Left colon (tissue), 2 donors: Measurements from ENCODE around the gene FBXW12. TPM values are rescaled to one million over a fixed set of nuclear protein-coding genes. Genes with fewer than 3 reads are reported as not detected.

Experiments
- ATAC-seq: fragments of 200-7000 bp; cut with Tn5 transposase; one replicate; pipeline ENCODE4 v1.9.1; 2020; ENCODE audit warnings: mild to moderate bottlenecking, moderate library complexity
- DNase-seq, 2 donors: peaks; one replicate each; pipeline ENCODE4 v3.0.0-alpha.2; 2020
- intact Hi-C, 2 donors: fragments of 100-400 bp; cut with DNase I in 1 of 2; cut with micrococcal nuclease in 1 of 2; formaldehyde crosslinking; loops; one replicate each; pipeline versions ENCODE4 v1.11.2 to v1.14.0; 2022; cut with DNase I, micrococcal nuclease
- total RNA-seq, 2 donors: library from RNA; stranded (reverse); fragmentation: NEBNext Ultra II Directional; extraction: Animal tissue kit (Norgen Biotek cat#: 25700); gene quantifications; one replicate each; pipeline ENCODE4 v1.2.1, GENCODE V29; 2021
- donor health status: DM: no; HTN: no; CAD: no.
- donor health status: DM: yes; HTN: yes; CAD: no.

FBXW12 gene
- total RNA-seq, 2 donors from 2014 or later, result not detected

- intact Hi-C loops, result no loop called here
- DNase-seq (no peak), ATAC-seq (no peak)
Observed at GRCh38 chr3:48415251-48415953, 43.4 kb downstream of the FBXW12 start.

- no peak for DNase-seq
- intact Hi-C loops, result no loop called here
- no peak for ATAC-seq
Observed at GRCh38 chr3:48416091-48416505, 44.1 kb downstream of the FBXW12 start.

- DNase-seq (no peak), ATAC-seq (no peak)
- intact Hi-C loops, result no loop called here
Observed at GRCh38 chr3:48416546-48416945, 44.5 kb downstream of the FBXW12 start.

DNA sequence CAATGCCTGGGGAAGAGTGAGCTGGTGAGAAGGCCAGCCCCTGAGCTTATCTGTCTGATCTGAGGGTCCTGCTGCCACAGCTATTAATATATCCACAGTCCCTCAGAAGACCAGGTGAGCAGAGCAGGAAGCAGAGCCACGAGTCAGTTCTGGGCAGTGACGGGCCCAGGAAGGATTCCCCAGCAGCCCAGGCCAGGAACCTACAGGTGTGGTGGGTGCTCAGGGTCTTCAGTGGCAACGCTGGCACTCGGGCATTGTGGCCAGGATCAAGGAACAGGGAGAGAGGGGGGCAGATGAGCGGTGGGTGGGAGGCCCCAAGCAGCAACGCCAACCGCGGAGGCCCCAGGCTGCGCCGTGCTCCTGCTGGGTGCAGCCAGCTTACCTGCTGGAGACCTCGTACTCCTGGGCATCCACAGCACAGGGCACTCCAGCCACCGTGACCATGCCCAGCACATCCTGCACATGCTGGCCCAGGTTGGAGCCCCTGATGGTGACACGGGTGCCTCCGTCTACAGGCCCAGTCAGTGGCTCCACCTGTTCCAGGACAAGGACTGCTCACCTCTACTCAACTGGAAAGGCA is 45.6 kb downstream of the FBXW12 start:
- ATAC-seq, result no peak
- intact Hi-C loops, result no loop called here

DNA sequence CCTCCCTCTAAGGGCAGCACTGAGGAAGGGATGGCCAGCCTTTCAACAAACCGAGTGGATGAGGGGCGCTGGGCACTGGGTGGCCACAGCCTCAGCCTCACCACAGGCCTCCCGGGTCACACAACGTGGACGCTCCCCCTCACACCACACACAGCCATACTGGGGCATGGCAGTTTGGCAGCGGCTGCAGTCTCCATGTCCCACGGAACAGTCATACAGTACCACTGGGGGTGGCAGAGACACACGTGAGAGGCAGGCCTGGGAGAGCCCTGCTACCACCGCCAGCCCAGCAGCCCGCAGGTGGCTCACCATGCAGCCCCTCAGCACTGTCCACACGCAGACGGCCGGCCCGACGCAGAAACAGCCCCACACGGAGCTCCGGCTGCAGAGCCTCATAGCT is 46.1 kb downstream of the FBXW12 start:
- ATAC-seq (no peak), DNase-seq (no peak)
- intact Hi-C loops, result no loop called here

More for the DNA sequence above, 45.6 kb downstream of the FBXW12 start:
- no peak for DNase-seq

DNA sequence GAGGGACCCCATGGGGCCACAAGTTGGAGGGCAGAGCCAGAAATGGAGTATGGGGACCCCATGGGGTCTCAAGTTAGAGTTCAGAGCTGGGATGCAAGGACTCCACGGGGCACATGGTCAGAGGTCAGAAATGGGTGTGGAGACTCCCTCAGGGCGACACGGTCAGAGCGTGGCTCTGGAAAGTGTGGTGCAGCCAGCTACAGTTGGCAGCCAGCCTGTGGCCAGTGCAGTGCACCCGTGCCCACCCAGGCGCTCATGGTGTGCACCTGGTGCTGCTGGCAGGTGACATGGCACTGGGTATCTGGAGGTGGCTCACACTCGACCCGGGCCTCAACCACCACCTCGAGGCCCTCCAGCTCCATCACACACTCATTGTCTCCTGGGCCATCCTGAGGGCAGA is 46.6 kb downstream of the FBXW12 start:
- intact Hi-C loops, result no loop called here
- no peak for ATAC-seq
- DNase-seq, result no peak

GRCh38 chr3:48419149-48419548 is 47.1 kb downstream of the FBXW12 start:
- DNase-seq (no peak), ATAC-seq (no peak)
- intact Hi-C loops, result no loop called here

GRCh38 chr3:48419597-48419996 is 47.6 kb downstream of the FBXW12 start:
- intact Hi-C loops, result no loop called here
- DNase-seq (no peak), ATAC-seq (no peak)

DNA sequence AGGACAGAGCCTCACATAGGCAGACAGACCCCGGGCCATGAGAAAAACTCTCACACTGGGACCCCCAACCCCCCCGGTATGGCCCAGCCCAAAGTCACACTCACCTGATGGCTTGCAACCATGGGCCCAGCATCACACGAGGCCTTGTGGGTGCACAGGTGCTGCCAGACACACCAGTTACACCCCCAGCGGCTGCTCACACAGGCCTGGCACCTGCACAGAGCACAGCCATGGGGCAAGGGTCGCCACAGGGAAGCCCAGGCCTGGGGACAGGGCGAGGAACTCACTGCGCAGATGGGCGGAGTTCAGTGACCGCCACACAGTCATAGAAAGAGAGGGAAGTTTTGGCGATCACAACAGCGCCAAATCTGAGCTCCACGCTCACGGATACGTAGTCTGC is 48.5 kb downstream of the FBXW12 start:
- intact Hi-C loops, result no loop called here
- no peak for DNase-seq
- no peak for ATAC-seq

DNA sequence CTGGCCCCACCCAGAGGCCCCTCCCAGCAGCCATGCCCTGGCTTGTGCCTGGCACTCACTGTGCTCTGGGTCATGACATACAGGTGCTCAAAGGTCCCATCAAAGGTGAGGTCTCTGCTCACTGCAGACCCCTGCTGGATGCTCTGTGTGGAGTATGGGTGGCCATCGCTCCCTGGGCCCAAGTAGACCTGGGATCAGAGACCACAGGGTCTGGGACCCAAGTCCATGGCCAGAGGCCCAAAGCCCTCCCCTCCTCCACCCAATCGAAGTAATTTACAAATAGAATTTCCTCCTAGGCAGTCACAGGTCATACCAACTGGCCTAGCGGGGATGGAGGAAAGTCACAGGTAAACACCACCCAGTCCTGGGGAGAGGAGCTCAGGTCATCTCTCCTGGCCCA is 50.3 kb downstream of the FBXW12 start:
- ATAC-seq (peak; percentile 8), DNase-seq (no peak)
- intact Hi-C loops, result no loop called here

GRCh38 chr3:48422681-48423080 is 50.7 kb downstream of the FBXW12 start:
- DNase-seq (no peak), ATAC-seq (no peak)
- intact Hi-C loops, result no loop called here

GRCh38 chr3:48423241-48423882 is 51.3 kb downstream of the FBXW12 start:
- ATAC-seq (no peak), DNase-seq (no peak)
- intact Hi-C loops, result no loop called here

DNA sequence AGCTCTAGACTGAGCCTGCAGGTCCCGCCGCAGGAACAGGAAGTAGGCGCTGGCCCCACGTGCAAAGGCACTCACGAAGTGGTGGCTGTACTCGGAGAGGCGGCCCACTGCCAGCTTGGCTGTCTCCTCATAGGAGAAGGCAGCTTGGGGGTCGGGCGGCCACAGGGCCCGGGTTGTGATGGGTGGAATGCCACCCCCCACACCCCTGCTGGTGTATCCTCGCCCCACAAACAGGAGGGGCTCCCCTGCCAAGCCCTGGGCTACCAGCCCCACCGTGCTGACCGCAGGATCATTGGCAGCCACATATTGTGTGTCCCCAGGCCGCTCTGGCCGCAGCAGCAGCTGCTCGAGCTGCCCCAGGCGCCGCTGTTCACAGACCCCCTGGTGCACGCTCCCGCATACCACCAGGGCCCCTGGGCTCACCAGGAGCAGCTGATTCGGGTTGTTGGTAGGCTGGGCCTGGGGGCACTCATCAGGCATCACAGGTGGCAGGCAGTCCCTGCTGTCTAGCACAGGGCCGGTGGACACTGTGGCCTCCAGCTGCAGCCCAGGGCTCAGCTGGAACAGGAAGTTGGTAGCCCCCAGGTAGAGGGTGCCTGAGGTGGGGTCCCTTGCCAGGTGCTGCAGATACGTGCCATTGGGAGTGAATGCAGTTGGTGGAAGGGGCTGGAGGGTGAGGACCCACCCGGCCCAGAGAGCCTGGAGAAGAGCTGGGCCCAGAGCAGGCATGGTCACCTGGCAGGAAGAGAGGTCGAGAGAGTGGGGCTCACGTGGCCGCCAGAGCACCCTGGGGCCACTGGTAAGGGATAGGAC is 52.1 kb downstream of the FBXW12 start:
- ATAC-seq (no peak), DNase-seq (no peak)
- intact Hi-C loops, result no loop called here

DNA sequence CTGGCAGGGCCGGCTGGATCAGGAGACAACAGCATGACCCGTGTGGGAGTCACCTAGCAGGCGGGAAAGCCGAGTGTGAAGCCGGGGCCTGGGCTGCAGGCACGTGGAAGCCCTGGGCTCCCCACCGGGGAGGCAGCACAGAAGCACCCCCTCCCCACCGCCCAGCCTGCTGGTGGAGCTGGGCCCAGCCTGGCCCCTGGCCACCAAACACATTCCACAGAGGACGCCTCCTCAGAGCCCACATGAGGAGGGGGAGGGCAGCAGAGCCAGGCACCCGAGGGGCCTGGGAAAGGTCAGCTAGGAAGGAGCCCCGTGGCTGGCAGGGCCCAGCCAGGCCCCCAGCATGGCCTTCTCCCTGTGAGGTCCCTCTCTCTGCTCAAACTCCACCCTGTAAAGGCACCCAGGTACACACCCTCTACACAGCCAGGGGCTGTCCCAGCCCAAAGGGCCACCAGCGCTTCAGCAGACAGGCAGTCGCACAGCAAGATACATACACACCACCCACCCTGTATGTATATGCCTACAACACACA is 53.3 kb downstream of the FBXW12 start:
- intact Hi-C loops, result no loop called here
- no peak for DNase-seq

DNA sequence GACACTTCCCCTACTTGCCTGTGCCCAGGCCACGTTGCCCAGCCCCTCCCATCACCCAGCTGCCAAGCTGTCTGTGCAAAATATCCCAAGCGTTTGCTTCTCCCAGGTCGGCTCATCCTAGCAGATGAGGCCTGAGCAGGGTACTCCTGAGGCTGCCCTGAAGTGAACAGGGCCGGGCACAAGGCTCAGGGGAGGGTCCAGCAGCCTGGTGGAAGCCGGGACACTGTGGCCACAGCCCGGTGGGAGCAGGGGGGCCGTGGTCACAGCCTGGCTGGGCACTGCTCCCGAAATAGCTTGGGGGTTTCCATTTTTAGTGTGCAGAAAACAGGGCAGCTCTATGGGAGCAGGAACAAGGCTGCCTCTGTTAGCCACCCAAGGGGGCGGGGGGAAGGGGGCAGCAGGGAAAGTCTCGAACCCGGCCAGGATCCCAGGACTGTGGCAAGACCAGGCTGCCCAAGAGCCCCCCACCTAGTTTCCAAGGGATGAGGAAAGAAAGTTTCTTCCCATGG is 54.4 kb downstream of the FBXW12 start:
- intact Hi-C loops, result no loop called here
- DNase-seq (no peak), ATAC-seq (no peak)

More for the DNA sequence above, 53.3 kb downstream of the FBXW12 start:
- ATAC-seq, result no peak

DNA sequence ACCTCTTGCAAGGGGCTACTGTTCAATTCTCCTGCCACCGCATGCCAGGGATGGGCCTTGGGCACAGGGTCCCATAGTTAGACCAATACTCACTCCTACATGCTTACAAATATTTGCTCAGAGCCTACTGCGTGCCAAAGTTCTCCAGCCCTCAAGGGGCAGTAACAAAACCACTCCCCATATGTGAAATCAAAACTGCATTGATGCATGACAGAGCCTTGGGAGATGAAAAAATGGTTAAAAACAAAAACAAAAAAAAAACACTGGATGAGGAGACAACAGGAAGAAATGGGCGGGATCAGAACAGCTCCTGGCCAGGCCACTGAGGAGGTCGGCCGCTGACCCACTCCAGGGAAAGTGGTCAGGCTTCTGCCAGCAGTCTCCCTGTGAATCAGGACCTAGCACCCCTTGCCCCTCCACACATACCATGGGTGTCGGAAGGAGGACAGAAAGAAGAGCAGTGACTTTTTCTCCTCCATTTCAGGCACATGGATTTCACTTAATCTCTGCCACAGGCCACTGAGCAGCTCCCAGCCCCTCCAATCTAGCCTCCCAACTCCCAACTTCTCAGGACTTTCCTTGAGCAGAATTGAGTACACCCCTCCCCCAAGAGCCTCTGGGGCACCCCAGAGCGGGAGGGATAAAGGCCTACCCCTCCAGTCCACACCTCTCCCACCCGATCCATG is 55.1 kb downstream of the FBXW12 start:
- intact Hi-C loops, result no loop called here
- ATAC-seq (no peak), DNase-seq (no peak)

DNA sequence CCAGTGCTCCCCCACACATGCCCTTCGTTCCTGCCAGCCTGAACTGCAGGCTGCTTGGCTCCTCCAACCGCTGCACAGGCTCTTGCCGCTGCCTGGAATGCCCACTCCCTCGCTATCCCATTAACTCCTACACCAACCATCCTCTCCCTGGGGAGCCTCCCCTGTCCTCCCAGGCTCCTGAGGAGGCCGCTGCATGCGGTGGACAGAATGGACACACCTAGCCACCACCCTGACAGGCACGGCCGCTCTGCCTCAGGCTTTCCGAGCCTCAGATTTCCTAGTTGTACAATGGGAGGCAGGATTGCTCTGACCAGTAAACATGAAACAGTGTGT is 55.6 kb downstream of the FBXW12 start:
- intact Hi-C loops, result no loop called here
- ATAC-seq (peak; percentile 31), DNase-seq (peak in 1 of 2 donors; percentile 48)

- intact Hi-C loops, result no loop called here
- DNase-seq, result no peak
- no peak for ATAC-seq
Observed at GRCh38 chr3:48428088-48428571, 56.1 kb downstream of the FBXW12 start.
